Upper lobe of right lung (tissue), 1 donor: ENCODE data around the gene SIRPG. TPM values are rescaled to one million over a fixed set of nuclear protein-coding genes. Genes with fewer than 3 reads are reported as not detected.

Source experiments
- ATAC-seq: fragments of 200-7000 bp; cut with Tn5 transposase; one replicate; pipeline ENCODE4 v1.9.1; 2020; ENCODE audit warnings: mild to moderate bottlenecking, moderate library complexity
- DNase-seq: peaks from one replicate; pipeline ENCODE4 v3.0.0-alpha.2; 2020
- H3K27ac ChIP-seq: fragments of 200-600 bp; one replicate; pipeline ENCODE4 v1.8.0; 2022
- H3K27me3 ChIP-seq: fragments of 200-600 bp; one replicate; pipeline ENCODE4 v1.8.0; 2022; ENCODE audit warnings: mild to moderate bottlenecking
- H3K36me3 ChIP-seq: fragments of 200-600 bp; one replicate; pipeline ENCODE4 v1.8.0; 2022
- H3K4me1 ChIP-seq: fragments of 200-600 bp; one replicate; pipeline ENCODE4 v1.8.0; 2022
- H3K4me3 ChIP-seq: fragments of 200-600 bp; one replicate; pipeline ENCODE4 v1.8.0; 2022; ENCODE audit warnings: mild to moderate bottlenecking
- H3K9me3 ChIP-seq: fragments of 200-600 bp; one replicate; pipeline ENCODE4 v1.8.0; 2022
- intact Hi-C: fragments of 100-400 bp; cut with DNase I; formaldehyde crosslinking; loops from one replicate; pipeline ENCODE4 v1.11.0; 2022
- total RNA-seq: library from RNA; stranded (reverse); fragmentation: NEBNext Ultra II Directional; extraction: Animal tissue kit (Norgen Biotek cat#: 25700); gene quantifications from one replicate; pipeline ENCODE4 v1.2.1, GENCODE V29; 2021
- TF ChIP-seq, protein P1 (sequence below): fragments of 200-600 bp; IDR thresholded peaks from one replicate; pipeline ENCODE4 v1.8.0; 2022; ENCODE audit warnings: antibody characterized with exemption
- donor health status: DM: no; HTN: yes; CAD: no; lungs with severe emphysema.

The SIRPG gene
- total RNA-seq, 1 donor from 2014 or later, result 0.81 TPM

DNA sequence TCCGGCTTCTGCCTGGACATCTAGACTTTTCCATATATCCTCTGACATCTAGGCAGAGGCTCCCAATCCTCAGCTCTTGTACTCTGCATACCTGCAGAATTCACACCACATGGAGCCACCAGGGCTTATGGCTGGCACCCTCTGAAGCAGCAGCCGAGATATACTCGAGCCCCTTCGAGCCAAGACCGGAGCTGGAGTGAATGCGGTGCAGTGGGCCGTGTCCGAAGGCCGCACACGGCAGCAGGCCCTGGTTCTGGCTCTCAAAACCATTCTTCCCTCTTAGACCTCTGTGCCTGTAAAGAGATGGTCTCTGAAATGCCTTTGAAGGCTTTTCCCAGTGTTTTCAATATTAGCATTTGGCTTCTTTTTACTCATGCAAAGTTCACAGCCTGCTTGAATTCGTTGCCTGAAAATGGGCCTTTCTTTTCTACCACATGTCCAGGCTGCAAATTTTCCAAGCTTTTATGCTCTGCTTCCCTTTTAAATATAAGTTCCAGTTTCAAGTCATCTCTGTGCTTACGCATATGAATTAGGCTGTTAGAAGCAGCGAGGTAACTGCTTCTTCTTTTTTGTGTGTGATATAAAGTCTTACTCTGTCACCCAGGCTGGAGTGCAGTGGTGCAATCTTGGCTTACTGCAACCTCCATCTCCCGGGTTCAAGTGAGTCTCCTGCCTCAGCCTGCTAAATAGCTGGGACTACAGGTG, 33.9 kb downstream of the SIRPG start:
- H3K27ac ChIP-seq, result no peak overlapping the region
- no peaks in the 10 kb centered on the region for H3K36me3 ChIP-seq
- H3K4me3 ChIP-seq, result no peak overlapping the region
- peak; percentile 27 for ATAC-seq
- TF ChIP-seq, protein P1, sequence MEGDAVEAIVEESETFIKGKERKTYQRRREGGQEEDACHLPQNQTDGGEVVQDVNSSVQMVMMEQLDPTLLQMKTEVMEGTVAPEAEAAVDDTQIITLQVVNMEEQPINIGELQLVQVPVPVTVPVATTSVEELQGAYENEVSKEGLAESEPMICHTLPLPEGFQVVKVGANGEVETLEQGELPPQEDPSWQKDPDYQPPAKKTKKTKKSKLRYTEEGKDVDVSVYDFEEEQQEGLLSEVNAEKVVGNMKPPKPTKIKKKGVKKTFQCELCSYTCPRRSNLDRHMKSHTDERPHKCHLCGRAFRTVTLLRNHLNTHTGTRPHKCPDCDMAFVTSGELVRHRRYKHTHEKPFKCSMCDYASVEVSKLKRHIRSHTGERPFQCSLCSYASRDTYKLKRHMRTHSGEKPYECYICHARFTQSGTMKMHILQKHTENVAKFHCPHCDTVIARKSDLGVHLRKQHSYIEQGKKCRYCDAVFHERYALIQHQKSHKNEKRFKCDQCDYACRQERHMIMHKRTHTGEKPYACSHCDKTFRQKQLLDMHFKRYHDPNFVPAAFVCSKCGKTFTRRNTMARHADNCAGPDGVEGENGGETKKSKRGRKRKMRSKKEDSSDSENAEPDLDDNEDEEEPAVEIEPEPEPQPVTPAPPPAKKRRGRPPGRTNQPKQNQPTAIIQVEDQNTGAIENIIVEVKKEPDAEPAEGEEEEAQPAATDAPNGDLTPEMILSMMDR, result no peak
- no peaks in the 10 kb centered on the region for H3K9me3 ChIP-seq
- H3K27me3 ChIP-seq, result no peaks in the 10 kb centered on the region
- no peak for DNase-seq
- intact Hi-C loops, result no loop called here
- peaks cover 5% of the 10 kb centered on the region for H3K4me1 ChIP-seq

DNA sequence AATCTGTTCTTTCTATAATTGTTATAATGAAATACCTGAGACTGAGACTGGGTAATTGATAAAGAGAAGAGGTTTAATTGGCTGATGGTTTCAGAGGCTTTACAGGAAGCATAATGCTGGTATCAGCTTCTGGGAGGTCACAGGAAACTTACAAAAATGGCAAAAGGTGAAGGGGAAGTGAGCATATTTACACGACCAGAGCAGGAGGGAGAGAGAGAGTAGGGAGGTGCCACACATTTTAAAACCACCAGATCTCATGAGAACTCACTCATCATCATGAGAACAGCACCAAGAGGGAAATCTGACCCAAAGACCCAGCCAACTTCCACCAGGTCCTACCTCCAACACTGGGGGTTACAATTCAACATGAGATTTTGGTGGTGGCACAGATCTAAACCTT, 35.1 kb downstream of the SIRPG start:
- no peak for ATAC-seq
- H3K4me1 ChIP-seq, result peaks cover 5% of the 10 kb centered on the region
- no peak overlapping the region for H3K4me3 ChIP-seq
- no peaks in the 10 kb centered on the region for H3K9me3 ChIP-seq
- no peak for DNase-seq
- H3K27ac ChIP-seq, result no peak overlapping the region
- H3K36me3 ChIP-seq, result no peaks in the 10 kb centered on the region
- TF ChIP-seq, protein P1, result no peak
- intact Hi-C loops, result no loop called here
- H3K27me3 ChIP-seq, result no peaks in the 10 kb centered on the region

DNA sequence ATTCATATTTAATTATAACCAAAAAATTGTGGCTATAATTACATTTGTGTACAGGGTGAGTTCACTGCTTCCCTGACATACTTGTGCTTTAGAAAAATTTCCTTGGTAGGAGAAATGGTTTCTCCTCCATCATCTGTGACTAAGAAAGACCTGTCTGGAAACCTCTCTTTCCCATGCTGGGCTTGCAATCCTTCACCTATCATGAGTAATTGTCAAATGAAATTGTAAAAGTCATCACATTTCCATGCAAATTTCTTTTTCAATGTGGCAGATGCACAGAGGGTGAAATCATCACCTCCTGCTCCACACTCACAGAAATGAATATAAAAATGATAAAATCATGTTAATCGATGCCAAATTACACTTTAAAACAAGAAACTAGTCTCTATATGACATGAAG, 36.3 kb downstream of the SIRPG start:
- Histone ChIP-seq H3K9me3 (no peaks in the 10 kb centered on the region), H3K27ac (no peak overlapping the region), H3K36me3 (no peaks in the 10 kb centered on the region), H3K4me1 (peaks cover 5% of the 10 kb centered on the region), H3K4me3 (no peak overlapping the region), H3K27me3 (no peaks in the 10 kb centered on the region)
- TF ChIP-seq, protein P1, result no peak
- intact Hi-C loops, result no loop called here
- ATAC-seq (no peak), DNase-seq (no peak)

DNA sequence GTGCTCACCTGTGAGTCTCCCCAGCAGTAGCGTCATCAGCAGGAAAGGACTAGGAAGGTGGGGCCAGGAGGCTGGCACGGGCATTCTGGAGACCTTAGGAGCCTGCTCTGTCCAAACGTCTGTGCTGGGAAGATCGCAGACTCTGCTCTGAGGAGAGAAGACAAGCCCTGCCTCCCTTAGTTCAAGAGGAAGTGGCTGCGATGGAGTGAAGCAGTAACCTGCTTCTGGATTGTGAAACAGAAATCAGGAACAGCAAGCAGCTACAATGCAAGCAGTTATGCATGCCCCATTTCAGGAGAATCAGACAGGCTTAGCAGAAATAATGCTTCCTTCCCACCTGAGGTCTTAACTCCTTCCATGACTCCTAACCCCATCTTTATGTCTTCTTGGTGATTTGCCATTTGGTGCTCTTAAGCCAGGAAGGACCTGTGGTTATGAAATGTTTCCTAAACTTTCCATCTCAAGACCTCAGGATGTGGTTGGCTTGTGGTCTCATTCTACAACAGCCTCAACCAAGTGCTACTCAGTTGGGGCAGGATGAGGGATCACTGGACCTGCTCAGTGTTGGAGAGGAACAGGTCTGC, 37.6 kb downstream of the SIRPG start, which contains the start of gene SIRPB1:
Gene SIRPB1 (minus strand): TSS at position 149 of the 584 bp plus-strand sequence. CDS start 65 bp downstream, at position 84.
- peak; percentile 79 for ATAC-seq
- intact Hi-C loops, result no loop called here
- TF ChIP-seq, protein P1, result no peak
- Histone ChIP-seq H3K27me3 (no peaks in the 10 kb centered on the region), H3K4me1 (peaks cover 5% of the 10 kb centered on the region), H3K4me3 (peak within 1 kb of the TSS; percentile 32), H3K36me3 (no peaks in the 10 kb centered on the region), H3K9me3 (no peaks in the 10 kb centered on the region), H3K27ac (peak within 1 kb of the TSS; percentile 39)
- DNase-seq, result peak; percentile 57

DNA sequence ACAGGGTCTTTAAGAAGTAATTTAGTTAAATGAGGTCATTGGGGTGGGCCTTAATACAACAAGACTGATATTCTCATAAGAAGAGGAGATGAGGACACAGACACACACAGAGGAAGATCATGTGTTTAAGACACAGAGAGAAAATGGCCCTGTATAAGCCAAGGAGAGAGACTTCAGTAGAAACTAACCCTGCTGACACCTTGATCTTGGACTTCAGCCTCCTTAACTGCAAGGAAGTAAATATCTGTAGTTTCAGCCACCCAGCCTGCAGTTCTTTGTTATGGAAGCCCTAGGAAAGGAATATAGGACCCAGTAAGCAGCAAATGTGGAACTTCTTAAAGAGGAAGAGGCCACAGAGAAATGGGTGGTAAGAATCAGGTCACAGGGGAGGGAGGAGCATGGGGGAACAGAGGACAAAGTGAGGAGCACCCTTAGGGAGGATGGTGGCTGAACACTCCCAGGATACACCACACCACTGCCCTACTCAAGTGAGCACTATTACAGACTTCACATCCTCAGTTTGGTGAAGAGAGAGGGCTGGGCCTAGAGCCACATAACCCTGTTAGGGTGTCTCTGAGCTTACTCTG, 38.5 kb downstream of the SIRPG start:
- Histone ChIP-seq H3K27ac (peak overlapping the region; percentile 39), H3K36me3 (no peaks in the 10 kb centered on the region), H3K9me3 (no peaks in the 10 kb centered on the region), H3K27me3 (no peaks in the 10 kb centered on the region), H3K4me3 (peak overlapping the region; percentile 9), H3K4me1 (peaks cover 5% of the 10 kb centered on the region)
- peak; percentile 86 for ATAC-seq
- intact Hi-C loops, result no loop called here
- TF ChIP-seq, protein P1, result no peak
- no peak for DNase-seq
